HCT116 (cell line): ENCODE measurements around the gene GMDS.

ENCODE experiments used
- ATF3 ChIP-seq: IDR thresholded peaks from 2 replicates; pipeline ENCODE4 v1.6.1; 2012
- CEBPB ChIP-seq: IDR thresholded peaks from 2 replicates; pipeline ENCODE4 v1.6.1; 2012; ENCODE audit warnings: low read depth
- CTCF ChIP-seq, 3 experiments: fragments of 200-600 bp in 1 of 3; sonication (generic) in 1 of 3; IDR thresholded peaks in 2 of 3; conservative IDR thresholded peaks in 1 of 3; 2 replicates each; pipeline ENCODE4 v1.5.1; 2012 to 2017; ENCODE audit warnings: low read depth in 2 of 3, low read length in 2 of 3, antibody characterized with exemption in 1 of 3, borderline replicate concordance in 1 of 3, control low read depth in 1 of 3, mild to moderate bottlenecking in 1 of 3, mixed read lengths in 1 of 3, mixed run types in 1 of 3, moderate library complexity in 1 of 3; ENCODE audit not compliant: insufficient read depth in 1 of 3
- EZH2 ChIP-seq: fragments of 200-600 bp; sonication (generic); IDR thresholded peaks from 2 replicates; pipeline ENCODE4 v1.6.1; 2017; ENCODE audit warnings: antibody characterized with exemption, mixed run types
- JUND ChIP-seq: IDR thresholded peaks from 2 replicates; pipeline ENCODE4 v1.6.1; 2012
- POLR2A ChIP-seq: IDR thresholded peaks from 2 replicates; pipeline ENCODE4 v1.7.0; 2011; ENCODE audit warnings: borderline replicate concordance; ENCODE audit not compliant: insufficient read depth, insufficient read length; ENCODE audit errors: extremely low read depth
- POLR2AphosphoS5 ChIP-seq: IDR thresholded peaks from 2 replicates; pipeline ENCODE4 v1.6.1; 2011; ENCODE audit warnings: mild to moderate bottlenecking, low read depth, low read length, moderate library complexity
- REST ChIP-seq: IDR thresholded peaks from 2 replicates; pipeline ENCODE4 v1.6.1; 2012; ENCODE audit warnings: low read depth
- YY1 ChIP-seq: IDR thresholded peaks from 2 replicates; pipeline ENCODE4 v1.6.1; 2011; ENCODE audit warnings: low read length, low read depth, moderate library complexity, mild to moderate bottlenecking; ENCODE audit not compliant: insufficient replicate concordance; ENCODE audit errors: extremely low read depth
- ZNF274 ChIP-seq: fragments of 200-500 bp; sonication (Bioruptor generic); IDR thresholded peaks from 2 replicates; pipeline ENCODE4 v1.6.1; 2014; ENCODE audit warnings: mild to moderate bottlenecking, low read depth, low read length, inconsistent platforms

- TF ChIP-seq EZH2 (no peak), POLR2AphosphoS5 (no peak), JUND (no peak), CEBPB (no peak), CTCF (IDR thresholded peaks at IDR 0.05 in 2 of 3, conservative IDR thresholded peaks at IDR 0.05 in 1 of 3; ENCODE audit: borderline replicate concordance in 1 of 3, insufficient read depth in 1 of 3, low read depth in 2 of 3, low read length in 2 of 3) (no peak), REST (no peak), ZNF274 (no peak), POLR2A (no peak), YY1 (no peak), ATF3 (no peak)
Observed at GRCh38 chr6:1870251-1870650, 375.2 kb downstream of the GMDS start.
